Bronchial epithelial cell (primary cell): ENCODE measurements around the gene DNASE1L1. TPM values are rescaled to one million over a fixed set of nuclear protein-coding genes. Genes with fewer than 3 reads are reported as not detected.
A peak's percentile ranks its signal among the peaks of the same experiment; 100 is the strongest.

Source experiments
- DNase-seq: peaks from one replicate; pipeline ENCODE4 v3.0.0-alpha.2; 2010; ENCODE audit warnings: low read depth
- FAIRE-seq: peaks from 2 replicates; lab custom pipeline; 2011; peaks lifted over from hg19 to GRCh38; lab: Jason Lieb, UNC
- H3K27me3 ChIP-seq: 2 replicates; pipeline ENCODE4 v1.5.1; 2011; ENCODE audit warnings: low read length; ENCODE audit not compliant: control insufficient read depth, insufficient read depth
- H3K36me3 ChIP-seq: 2 replicates; pipeline ENCODE4 v1.5.1; 2011; ENCODE audit warnings: low read length; ENCODE audit not compliant: control insufficient read depth, insufficient read depth
- H3K4me3 ChIP-seq: 2 replicates; pipeline ENCODE4 v1.5.1; 2011; ENCODE audit warnings: mild to moderate bottlenecking, low read depth, low read length, control low read depth
- CTCF ChIP-seq: IDR thresholded peaks from 2 replicates; pipeline ENCODE4 v1.5.1; 2011; ENCODE audit warnings: mild to moderate bottlenecking, moderate library complexity, low read length, control low read depth, inconsistent platforms; ENCODE audit not compliant: insufficient read depth, severe bottlenecking
- total RNA-seq: library from RNA; depleted of rRNA; stranded (reverse); fragments of >200 nt; gene quantifications from 2 replicates; pipeline ENCODE4 v1.2.1, GENCODE V29; 2014

Gene DNASE1L1
- total RNA-seq, 1 donor from 2014 or later = 38.7 TPM

- H3K27me3 ChIP-seq = no peaks in the 10 kb centered on the region
- DNase-seq (no peak), FAIRE-seq (no peak)
- no peak for TF ChIP-seq CTCF
- H3K36me3 ChIP-seq = peaks cover 4% of the 10 kb centered on the region
- H3K4me3 ChIP-seq = no peak overlapping the region
Measured at GRCh38 chrX:154382483-154383069, 26.5 kb downstream of the DNASE1L1 start.

GRCh38 chrX:154381271-154381670 lies 27.8 kb downstream of the DNASE1L1 start:
- DNase-seq (no peak), FAIRE-seq (no peak)
- Histone ChIP-seq H3K4me3 (no peak overlapping the region), H3K36me3 (peaks cover 4% of the 10 kb centered on the region), H3K27me3 (no peaks in the 10 kb centered on the region)
- no peak for TF ChIP-seq CTCF

- DNase-seq (no peak), FAIRE-seq (no peak)
- H3K27me3 ChIP-seq = no peaks in the 10 kb centered on the region
- TF ChIP-seq CTCF = no peak
- H3K36me3 ChIP-seq = peaks cover 4% of the 10 kb centered on the region
- H3K4me3 ChIP-seq = no peak overlapping the region
Measured at GRCh38 chrX:154380787-154381186, 28.3 kb downstream of the DNASE1L1 start.

GRCh38 chrX:154380153-154380552 lies 28.9 kb downstream of the DNASE1L1 start:
- no peak for FAIRE-seq
- Histone ChIP-seq H3K27me3 (no peaks in the 10 kb centered on the region), H3K4me3 (peak overlapping the region; percentile 68), H3K36me3 (peaks cover 4% of the 10 kb centered on the region)
- no peak for DNase-seq
- no peak for TF ChIP-seq CTCF

- H3K4me3 ChIP-seq = peak overlapping the region; percentile 68
- H3K27me3 ChIP-seq = no peaks in the 10 kb centered on the region
- DNase-seq (no peak), FAIRE-seq (no peak)
- H3K36me3 ChIP-seq = peaks cover 4% of the 10 kb centered on the region
- no peak for TF ChIP-seq CTCF
Measured at GRCh38 chrX:154379569-154379951, 29.5 kb downstream of the DNASE1L1 start.

- H3K36me3 ChIP-seq = peaks cover 4% of the 10 kb centered on the region
- TF ChIP-seq CTCF = no peak
- DNase-seq = peak; percentile 85
- H3K4me3 ChIP-seq = peak within 1 kb of the TSS; percentile 68
- H3K27me3 ChIP-seq = no peaks in the 10 kb centered on the region
- no peak for FAIRE-seq
Measured at GRCh38 chrX:154378799-154379568, 30.1 kb downstream of the DNASE1L1 start, which contains the start of gene EMD. Gene EMD, plus strand, starts transcription at chrX:154379295. Its CDS starts 190 bp downstream, at chrX:154379485.
